Measurements from ENCODE around the gene SHOC2.

DNA sequence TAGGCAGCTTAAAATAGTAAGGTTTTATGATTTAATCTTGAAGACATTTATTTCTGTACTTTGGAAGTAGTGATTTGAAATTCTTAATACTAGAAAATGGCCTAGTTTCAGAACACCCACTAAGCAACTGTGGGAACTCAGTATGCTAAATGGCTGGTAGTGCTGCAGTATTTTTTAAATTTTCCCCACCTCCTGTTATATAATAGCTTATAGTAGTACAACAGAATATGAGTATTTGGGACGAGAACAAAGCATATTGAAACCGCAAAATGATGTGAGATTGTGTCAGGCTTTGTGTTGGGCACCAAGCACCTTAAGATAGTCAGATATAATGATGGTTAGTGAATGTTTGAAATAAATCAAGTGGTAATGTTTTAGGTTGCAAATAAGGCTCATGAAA, 8.1 kb downstream of the SHOC2 start:
- TF ChIP-seq, protein P1, sequence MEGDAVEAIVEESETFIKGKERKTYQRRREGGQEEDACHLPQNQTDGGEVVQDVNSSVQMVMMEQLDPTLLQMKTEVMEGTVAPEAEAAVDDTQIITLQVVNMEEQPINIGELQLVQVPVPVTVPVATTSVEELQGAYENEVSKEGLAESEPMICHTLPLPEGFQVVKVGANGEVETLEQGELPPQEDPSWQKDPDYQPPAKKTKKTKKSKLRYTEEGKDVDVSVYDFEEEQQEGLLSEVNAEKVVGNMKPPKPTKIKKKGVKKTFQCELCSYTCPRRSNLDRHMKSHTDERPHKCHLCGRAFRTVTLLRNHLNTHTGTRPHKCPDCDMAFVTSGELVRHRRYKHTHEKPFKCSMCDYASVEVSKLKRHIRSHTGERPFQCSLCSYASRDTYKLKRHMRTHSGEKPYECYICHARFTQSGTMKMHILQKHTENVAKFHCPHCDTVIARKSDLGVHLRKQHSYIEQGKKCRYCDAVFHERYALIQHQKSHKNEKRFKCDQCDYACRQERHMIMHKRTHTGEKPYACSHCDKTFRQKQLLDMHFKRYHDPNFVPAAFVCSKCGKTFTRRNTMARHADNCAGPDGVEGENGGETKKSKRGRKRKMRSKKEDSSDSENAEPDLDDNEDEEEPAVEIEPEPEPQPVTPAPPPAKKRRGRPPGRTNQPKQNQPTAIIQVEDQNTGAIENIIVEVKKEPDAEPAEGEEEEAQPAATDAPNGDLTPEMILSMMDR (optimal IDR thresholded peaks at IDR 0.05 in 1 of 3, IDR thresholded peaks at IDR 0.05 in 1 of 3, conservative IDR thresholded peaks at IDR 0.05 in 1 of 3; ENCODE audit: extremely low read depth in 1 of 3, insufficient read depth in 2 of 3, low read length in 3 of 3), result no peak
- TF ChIP-seq EZH2 (IDR thresholded peaks at IDR 0.05; ENCODE audit: low read length), result no peak
